ENCODE measurements around the gene CFAP45. TPM values are rescaled to one million over a fixed set of nuclear protein-coding genes. Genes with fewer than 3 reads are reported as not detected.

Gene CFAP45
- total and polyA plus RNA-seq, 2 donors, result 0.52 to 1.3 TPM

- Histone ChIP-seq H3K4me3 (ENCODE audit: low read length in 2 of 2) (no peak overlapping the region), H3K4me1 (ENCODE audit: control insufficient read depth in 2 of 2, insufficient read depth in 2 of 2, low read length in 2 of 2) (peaks cover 9 to 27% of the 10 kb centered on the region in 2 donors), H3K27ac (ENCODE audit: low read depth in 1 of 2, low read length in 1 of 2) (no peak overlapping the region)
Measured at GRCh38 chr1:159829822-159830465, 70.0 kb downstream of the CFAP45 start.

DNA sequence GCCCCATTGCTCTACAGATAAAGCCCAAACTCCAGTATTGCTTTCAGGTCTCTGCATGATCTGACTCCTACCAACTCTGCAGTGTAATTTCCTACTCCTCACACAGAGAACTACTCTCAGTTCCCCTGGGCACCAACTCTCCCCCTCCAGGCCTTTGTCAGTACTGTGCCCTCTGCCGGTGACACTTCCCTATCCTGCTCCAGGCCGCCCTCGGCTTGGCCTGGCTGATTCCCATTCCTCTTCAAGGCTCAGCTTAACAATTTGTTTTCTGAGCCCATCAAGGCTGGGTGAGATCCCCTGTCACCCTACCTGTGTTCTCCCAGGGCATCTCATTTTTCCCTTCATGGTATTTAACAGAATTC is 70.7 kb downstream of the CFAP45 start:
- H3K4me1 ChIP-seq (ENCODE audit: control insufficient read depth in 2 of 2, insufficient read depth in 2 of 2, low read length in 2 of 2), result peaks cover 9 to 27% of the 10 kb centered on the region in 2 donors
- H3K27me3 ChIP-seq (ENCODE audit: control insufficient read depth in 2 of 2, insufficient read depth in 1 of 2, low read length in 1 of 2), result no peaks in the 10 kb centered on the region
- WGBS, result 45% methylated on average over 3 of the region's 3 CpGs
- no peaks in the 10 kb centered on the region for H3K9me3 ChIP-seq (ENCODE audit: control insufficient read depth in 2 of 2, insufficient read depth in 1 of 2, low read length in 1 of 2)
- no peaks in the 10 kb centered on the region for H3K36me3 ChIP-seq (ENCODE audit: control insufficient read depth in 2 of 2, insufficient read depth in 2 of 2, low read length in 1 of 2)
- no peak overlapping the region for H3K4me3 ChIP-seq (ENCODE audit: low read length in 2 of 2)
- H3K27ac ChIP-seq (ENCODE audit: low read depth in 1 of 2, low read length in 1 of 2), result no peak overlapping the region
- peak in 3 of 9 donors; percentile 7 to 34 (median 18) for DNase-seq (ENCODE audit: low read depth in 6 of 9, low spot score in 9 of 9)

More at GRCh38 chr1:159829822-159830465, 70.0 kb downstream of the CFAP45 start:
- Histone ChIP-seq H3K36me3 (ENCODE audit: control insufficient read depth in 2 of 2, insufficient read depth in 2 of 2, low read length in 1 of 2) (no peaks in the 10 kb centered on the region), H3K9me3 (ENCODE audit: control insufficient read depth in 2 of 2, insufficient read depth in 1 of 2, low read length in 1 of 2) (no peaks in the 10 kb centered on the region), H3K27me3 (ENCODE audit: control insufficient read depth in 2 of 2, insufficient read depth in 1 of 2, low read length in 1 of 2) (no peaks in the 10 kb centered on the region)
- 96% methylated on average over 18 of the region's 18 CpGs for WGBS
- no peak for DNase-seq (ENCODE audit: low read depth in 6 of 9, low spot score in 9 of 9)

DNA sequence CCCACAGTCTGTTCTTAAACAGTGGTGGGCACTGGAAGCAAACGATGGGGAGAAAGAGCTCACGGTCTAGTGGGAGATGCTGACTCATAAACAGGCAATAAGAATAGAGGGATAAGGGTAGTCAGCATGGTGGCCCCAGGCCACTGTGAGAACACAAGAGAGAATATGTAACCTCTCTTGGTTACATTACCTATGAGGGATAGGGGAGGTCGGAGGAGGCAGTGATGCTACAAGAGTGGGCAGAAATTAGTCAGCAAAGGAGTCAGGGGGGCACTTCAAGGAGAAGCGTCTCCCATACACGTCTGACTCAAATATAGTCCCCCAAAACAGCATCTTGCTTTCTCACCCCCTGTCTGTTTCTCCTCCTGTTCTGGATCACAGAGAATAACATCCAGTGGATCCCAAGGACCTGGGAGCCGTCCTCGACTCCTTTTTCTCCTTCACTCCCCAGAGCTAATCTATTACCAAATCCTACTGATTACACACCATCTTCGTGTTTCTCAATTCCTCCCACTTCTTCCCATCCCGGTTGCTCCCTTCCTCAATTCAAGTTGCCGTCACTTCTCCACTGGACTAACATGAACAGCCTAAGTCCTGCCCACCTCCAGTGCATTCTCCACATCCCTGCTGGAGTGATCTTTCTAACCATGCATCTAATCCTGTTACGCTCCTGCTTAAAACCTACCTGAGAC is 71.2 kb downstream of the CFAP45 start:
- Histone ChIP-seq H3K27ac (ENCODE audit: low read depth in 1 of 2, low read length in 1 of 2) (no peak overlapping the region), H3K9me3 (ENCODE audit: control insufficient read depth in 2 of 2, insufficient read depth in 1 of 2, low read length in 1 of 2) (no peaks in the 10 kb centered on the region), H3K36me3 (ENCODE audit: control insufficient read depth in 2 of 2, insufficient read depth in 2 of 2, low read length in 1 of 2) (no peaks in the 10 kb centered on the region), H3K27me3 (ENCODE audit: control insufficient read depth in 2 of 2, insufficient read depth in 1 of 2, low read length in 1 of 2) (no peaks in the 10 kb centered on the region), H3K4me1 (ENCODE audit: control insufficient read depth in 2 of 2, insufficient read depth in 2 of 2, low read length in 2 of 2) (peaks cover 9 to 27% of the 10 kb centered on the region in 2 donors), H3K4me3 (ENCODE audit: low read length in 2 of 2) (no peak overlapping the region)
- WGBS, result 95% methylated on average over 11 of the region's 11 CpGs
- no peak for DNase-seq (ENCODE audit: low read depth in 6 of 9, low spot score in 9 of 9)

DNA sequence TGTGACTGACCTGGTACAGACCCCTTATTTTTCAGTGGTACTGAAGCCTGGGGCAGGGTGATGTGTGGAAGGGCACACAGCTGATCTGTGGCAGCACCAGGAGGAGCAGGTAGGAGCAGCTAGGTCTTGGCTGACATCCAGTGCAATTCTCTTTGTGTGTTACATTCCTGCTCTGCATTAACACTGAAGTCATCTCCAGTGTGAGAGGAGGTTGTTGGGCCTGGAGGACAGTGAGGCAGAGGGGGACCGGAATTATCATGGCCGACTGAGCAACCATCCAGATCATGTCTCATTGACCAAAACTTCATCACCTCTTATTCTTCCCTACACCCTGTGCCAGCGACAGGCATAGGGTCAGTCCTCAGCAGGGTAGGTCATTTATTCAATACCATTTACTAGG is 71.8 kb downstream of the CFAP45 start:
- DNase-seq (ENCODE audit: low read depth in 6 of 9, low spot score in 9 of 9), result no peak
- WGBS, result 82% methylated on average over 3 of the region's 3 CpGs
- Histone ChIP-seq H3K36me3 (ENCODE audit: control insufficient read depth in 2 of 2, insufficient read depth in 2 of 2, low read length in 1 of 2) (no peaks in the 10 kb centered on the region), H3K4me3 (ENCODE audit: low read length in 2 of 2) (no peak overlapping the region), H3K27ac (ENCODE audit: low read depth in 1 of 2, low read length in 1 of 2) (no peak overlapping the region), H3K4me1 (ENCODE audit: control insufficient read depth in 2 of 2, insufficient read depth in 2 of 2, low read length in 2 of 2) (peaks cover 9 to 27% of the 10 kb centered on the region in 2 donors), H3K27me3 (ENCODE audit: control insufficient read depth in 2 of 2, insufficient read depth in 1 of 2, low read length in 1 of 2) (peaks cover 0 to 1% of the 10 kb centered on the region in 2 donors), H3K9me3 (ENCODE audit: control insufficient read depth in 2 of 2, insufficient read depth in 1 of 2, low read length in 1 of 2) (no peaks in the 10 kb centered on the region)

DNA sequence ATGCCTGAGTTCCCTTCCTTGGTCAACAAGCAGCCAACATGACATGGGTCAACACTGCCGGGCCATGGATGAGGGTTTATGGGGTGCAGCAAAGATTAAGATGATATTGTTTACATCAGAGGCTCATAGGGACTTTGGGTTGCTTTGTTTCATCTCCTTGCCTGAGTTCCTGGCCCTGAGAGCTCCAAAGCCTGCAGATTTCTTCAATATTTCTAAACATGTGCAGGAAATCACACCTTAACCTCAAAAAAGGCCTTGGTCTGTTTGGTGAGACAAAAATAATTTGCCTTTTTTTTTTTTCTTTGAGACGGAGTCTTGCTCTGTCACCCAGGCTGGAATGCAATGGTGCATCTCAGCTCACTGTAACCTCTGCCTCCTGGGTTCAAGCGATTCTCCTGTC is 72.4 kb downstream of the CFAP45 start:
- no peak overlapping the region for H3K4me3 ChIP-seq (ENCODE audit: low read length in 2 of 2)
- WGBS, result 83% methylated on average over 3 of the region's 3 CpGs
- peaks cover 0 to 6% of the 10 kb centered on the region in 2 donors for H3K27me3 ChIP-seq (ENCODE audit: control insufficient read depth in 2 of 2, insufficient read depth in 1 of 2, low read length in 1 of 2)
- peaks cover 9 to 27% of the 10 kb centered on the region in 2 donors for H3K4me1 ChIP-seq (ENCODE audit: control insufficient read depth in 2 of 2, insufficient read depth in 2 of 2, low read length in 2 of 2)
- peak in 1 of 9 donors; percentile 11 for DNase-seq (ENCODE audit: low read depth in 6 of 9, low spot score in 9 of 9)
- H3K9me3 ChIP-seq (ENCODE audit: control insufficient read depth in 2 of 2, insufficient read depth in 1 of 2, low read length in 1 of 2), result no peaks in the 10 kb centered on the region
- no peaks in the 10 kb centered on the region for H3K36me3 ChIP-seq (ENCODE audit: control insufficient read depth in 2 of 2, insufficient read depth in 2 of 2, low read length in 1 of 2)
- H3K27ac ChIP-seq (ENCODE audit: low read depth in 1 of 2, low read length in 1 of 2), result no peak overlapping the region

- H3K27me3 ChIP-seq (ENCODE audit: control insufficient read depth in 2 of 2, insufficient read depth in 1 of 2, low read length in 1 of 2), result peaks cover 0 to 6% of the 10 kb centered on the region in 2 donors
- DNase-seq (ENCODE audit: low read depth in 6 of 9, low spot score in 9 of 9), result no peak
- H3K4me1 ChIP-seq (ENCODE audit: control insufficient read depth in 2 of 2, insufficient read depth in 2 of 2, low read length in 2 of 2), result peaks cover 9 to 27% of the 10 kb centered on the region in 2 donors
- peak overlapping the region in 1 of 2 donors; percentile 31 for H3K27ac ChIP-seq (ENCODE audit: low read depth in 1 of 2, low read length in 1 of 2)
- H3K9me3 ChIP-seq (ENCODE audit: control insufficient read depth in 2 of 2, insufficient read depth in 1 of 2, low read length in 1 of 2), result no peaks in the 10 kb centered on the region
- H3K36me3 ChIP-seq (ENCODE audit: control insufficient read depth in 2 of 2, insufficient read depth in 2 of 2, low read length in 1 of 2), result no peaks in the 10 kb centered on the region
- WGBS, result 98% methylated on average over 6 of the region's 6 CpGs
- no peak overlapping the region for H3K4me3 ChIP-seq (ENCODE audit: low read length in 2 of 2)
Measured at GRCh38 chr1:159827102-159827490, 72.9 kb downstream of the CFAP45 start.

- Histone ChIP-seq H3K27me3 (ENCODE audit: control insufficient read depth in 2 of 2, insufficient read depth in 1 of 2, low read length in 1 of 2) (peaks cover 0 to 6% of the 10 kb centered on the region in 2 donors), H3K9me3 (ENCODE audit: control insufficient read depth in 2 of 2, insufficient read depth in 1 of 2, low read length in 1 of 2) (no peaks in the 10 kb centered on the region), H3K36me3 (ENCODE audit: control insufficient read depth in 2 of 2, insufficient read depth in 2 of 2, low read length in 1 of 2) (no peaks in the 10 kb centered on the region), H3K4me3 (ENCODE audit: low read length in 2 of 2) (no peak within 1 kb of the TSS), H3K27ac (ENCODE audit: low read depth in 1 of 2, low read length in 1 of 2) (peak within 1 kb of the TSS in 1 of 2 donors; percentile 31), H3K4me1 (ENCODE audit: control insufficient read depth in 2 of 2, insufficient read depth in 2 of 2, low read length in 2 of 2) (peaks cover 9 to 27% of the 10 kb centered on the region in 2 donors)
- DNase-seq (ENCODE audit: low read depth in 6 of 9, low spot score in 9 of 9), result peak in 5 of 9 donors; percentile 12 to 57 (median 18)
- 65% methylated on average over 11 of the region's 11 CpGs for WGBS
Measured at GRCh38 chr1:159826441-159827101, 73.4 kb downstream of the CFAP45 start, which contains the start of gene SLAMF8. SLAMF8 (plus strand) TSS chr1:159826873; CDS start chr1:159826899, 26 bp downstream.

DNA sequence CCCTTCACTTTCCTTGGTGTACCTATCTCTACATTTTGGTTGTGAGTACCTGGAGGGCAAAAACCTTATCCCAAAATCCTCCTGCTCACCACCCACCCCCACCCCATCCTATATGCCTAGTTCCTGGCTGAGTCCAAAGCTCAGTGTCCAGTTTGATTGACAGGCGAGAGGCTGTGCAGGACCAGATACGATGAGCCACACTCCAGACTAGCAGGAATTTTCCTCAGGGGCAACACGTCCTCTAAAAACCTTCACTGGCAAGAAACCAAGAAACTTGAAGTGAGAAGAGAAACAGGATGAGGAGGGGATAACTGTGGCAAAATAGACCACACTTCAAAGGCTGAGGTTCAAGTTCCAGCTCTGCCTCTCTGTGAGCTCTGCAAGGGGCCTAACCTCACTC is 74.4 kb downstream of the CFAP45 start:
- DNase-seq (ENCODE audit: low read depth in 6 of 9, low spot score in 9 of 9), result peak in 1 of 9 donors; percentile 9
- WGBS, result 49% methylated on average over 3 of the region's 3 CpGs
- Histone ChIP-seq H3K4me1 (ENCODE audit: control insufficient read depth in 2 of 2, insufficient read depth in 2 of 2, low read length in 2 of 2) (peaks cover 9 to 27% of the 10 kb centered on the region in 2 donors), H3K27me3 (ENCODE audit: control insufficient read depth in 2 of 2, insufficient read depth in 1 of 2, low read length in 1 of 2) (peaks cover 0 to 10% of the 10 kb centered on the region in 2 donors), H3K27ac (ENCODE audit: low read depth in 1 of 2, low read length in 1 of 2) (peak overlapping the region in 1 of 2 donors; percentile 9), H3K4me3 (ENCODE audit: low read length in 2 of 2) (no peak overlapping the region), H3K9me3 (ENCODE audit: control insufficient read depth in 2 of 2, insufficient read depth in 1 of 2, low read length in 1 of 2) (no peaks in the 10 kb centered on the region), H3K36me3 (ENCODE audit: control insufficient read depth in 2 of 2, insufficient read depth in 2 of 2, low read length in 1 of 2) (no peaks in the 10 kb centered on the region)

DNA sequence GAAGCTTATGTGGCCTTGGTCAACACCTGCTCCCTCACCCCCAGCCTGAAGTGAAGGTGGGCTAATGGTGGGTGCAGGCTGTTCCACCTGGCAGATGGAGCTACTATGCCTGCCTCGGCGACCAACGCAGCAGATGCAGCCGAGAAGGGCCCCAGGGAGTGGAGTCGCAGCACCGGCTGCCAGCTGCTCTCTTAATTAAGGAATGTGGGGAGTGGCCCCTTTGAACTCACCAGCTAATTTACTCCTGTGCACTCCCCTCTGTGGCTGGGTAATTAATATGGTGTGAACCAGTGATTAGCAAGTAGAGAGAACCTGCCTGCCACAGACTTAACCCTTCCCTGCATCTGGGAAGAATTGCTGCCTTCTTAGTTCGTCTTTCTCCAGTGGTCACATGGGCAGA is 76.6 kb downstream of the CFAP45 start:
- no peaks in the 10 kb centered on the region for H3K36me3 ChIP-seq (ENCODE audit: control insufficient read depth in 2 of 2, insufficient read depth in 2 of 2, low read length in 1 of 2)
- WGBS, result 85% methylated on average over 7 of the region's 7 CpGs
- no peak overlapping the region for H3K27ac ChIP-seq (ENCODE audit: low read depth in 1 of 2, low read length in 1 of 2)
- no peak for DNase-seq (ENCODE audit: low read depth in 6 of 9, low spot score in 9 of 9)
- H3K4me1 ChIP-seq (ENCODE audit: control insufficient read depth in 2 of 2, insufficient read depth in 2 of 2, low read length in 2 of 2), result peaks cover 9 to 25% of the 10 kb centered on the region in 2 donors
- no peaks in the 10 kb centered on the region for H3K9me3 ChIP-seq (ENCODE audit: control insufficient read depth in 2 of 2, insufficient read depth in 1 of 2, low read length in 1 of 2)
- H3K4me3 ChIP-seq (ENCODE audit: low read length in 2 of 2), result no peak overlapping the region
- H3K27me3 ChIP-seq (ENCODE audit: control insufficient read depth in 2 of 2, insufficient read depth in 1 of 2, low read length in 1 of 2), result peaks cover 0 to 10% of the 10 kb centered on the region in 2 donors
